Neuronal stem cell (in vitro differentiated cells): ENCODE data around the gene KRT5.

Experiments used
- DNase-seq: peaks from one replicate; pipeline ENCODE4 v3.0.0-alpha.2; 2013; ENCODE audit warnings: low spot score
- H2AFZ ChIP-seq: one replicate; pipeline ENCODE4 v1.6.1; 2013; ENCODE audit warnings: mild to moderate bottlenecking, low read length, inconsistent platforms
- H2AK5ac ChIP-seq: 2 replicates; pipeline ENCODE4 v1.6.1; 2013; ENCODE audit warnings: low read depth, mild to moderate bottlenecking, inconsistent platforms, low read length, moderate library complexity, mixed read lengths
- H2BK120ac ChIP-seq: 2 replicates; pipeline ENCODE4 v1.6.1; 2013; ENCODE audit warnings: low read depth, mild to moderate bottlenecking, inconsistent platforms, low read length, moderate library complexity, mixed read lengths
- H2BK12ac ChIP-seq: one replicate; pipeline ENCODE4 v1.6.1; 2013; ENCODE audit warnings: low read length, inconsistent platforms
- H2BK15ac ChIP-seq: 2 replicates; pipeline ENCODE4 v1.6.1; 2013; ENCODE audit warnings: mild to moderate bottlenecking, low read length, inconsistent platforms, mixed read lengths
- H2BK5ac ChIP-seq: one replicate; pipeline ENCODE4 v1.6.1; 2013; ENCODE audit warnings: inconsistent platforms, mild to moderate bottlenecking, low read length, moderate library complexity
- H3K14ac ChIP-seq: one replicate; pipeline ENCODE4 v1.6.1; 2013; ENCODE audit warnings: low read length, inconsistent platforms
- H3K18ac ChIP-seq: 2 replicates; pipeline ENCODE4 v1.6.1; 2013; ENCODE audit warnings: low read length, inconsistent platforms
- H3K23ac ChIP-seq: 2 replicates; pipeline ENCODE4 v1.6.1; 2013; ENCODE audit warnings: low read depth, mild to moderate bottlenecking, mixed read lengths, low read length, inconsistent platforms; ENCODE audit not compliant: poor library complexity
- H3K27ac ChIP-seq: replicated peaks from 3 replicates; pipeline ENCODE4 v1.5.1; 2013; ENCODE audit warnings: low read length, inconsistent platforms
- H3K27me3 ChIP-seq, 3 experiments: 2 replicates each; pipeline ENCODE4 v1.6.1; 2013; ENCODE audit warnings: low read length in 3 of 3, mild to moderate bottlenecking in 2 of 3, inconsistent platforms in 1 of 3, low read depth in 1 of 3, mixed read lengths in 1 of 3, moderate library complexity in 1 of 3; ENCODE audit not compliant: control insufficient read depth in 3 of 3, insufficient read depth in 3 of 3
- H3K36me3 ChIP-seq, 2 donors: replicated peaks in 1 of 2; 2 replicates each; pipeline ENCODE4 v1.6.1; 2013; ENCODE audit warnings: low read length in 2 of 2; ENCODE audit not compliant: control insufficient read depth in 2 of 2, insufficient read depth in 2 of 2
- H3K4ac ChIP-seq: 2 replicates; pipeline ENCODE4 v1.6.1; 2013; ENCODE audit warnings: inconsistent platforms, mild to moderate bottlenecking, low read length, moderate library complexity
- H3K4me1 ChIP-seq, 2 donors: 1 replicate in 1 of 2; 2 replicates in 1 of 2; pipeline ENCODE4 v1.6.1; 2013; ENCODE audit warnings: low read length in 2 of 2, low read depth in 1 of 2; ENCODE audit not compliant: control insufficient read depth in 2 of 2, insufficient read depth in 1 of 2
- H3K4me2 ChIP-seq: one replicate; pipeline ENCODE4 v1.6.1; 2013; ENCODE audit warnings: mild to moderate bottlenecking, low read length, inconsistent platforms; ENCODE audit not compliant: insufficient read depth, poor library complexity, severe bottlenecking
- H3K4me3 ChIP-seq, 2 donors: 2 replicates each; pipeline ENCODE4 v1.5.1; 2013; ENCODE audit warnings: low read length in 2 of 2, mild to moderate bottlenecking in 2 of 2, inconsistent platforms in 1 of 2, moderate library complexity in 1 of 2
- H3K79me1 ChIP-seq: one replicate; pipeline ENCODE4 v1.6.1; 2013; ENCODE audit warnings: low read depth, mild to moderate bottlenecking, inconsistent platforms, low read length, moderate library complexity
- H3K9ac ChIP-seq: one replicate; pipeline ENCODE4 v1.6.1; 2013; ENCODE audit warnings: mild to moderate bottlenecking, low read depth, low read length, inconsistent platforms; ENCODE audit not compliant: poor library complexity
- H3K9me3 ChIP-seq, 2 donors: replicated peaks in 1 of 2; 2 replicates each; pipeline versions ENCODE3 to v1.6.1; 2013; ENCODE audit warnings: low read length in 2 of 2, mild to moderate bottlenecking in 2 of 2, inconsistent platforms in 1 of 2, low read depth in 1 of 2, mixed read lengths in 1 of 2, moderate library complexity in 1 of 2; ENCODE audit not compliant: control insufficient read depth in 2 of 2, insufficient read depth in 1 of 2
- H4K8ac ChIP-seq: one replicate; pipeline ENCODE4 v1.6.1; 2013; ENCODE audit warnings: low read depth, mild to moderate bottlenecking, inconsistent platforms, low read length, moderate library complexity
- H4K91ac ChIP-seq: one replicate; pipeline ENCODE4 v1.6.1; 2013; ENCODE audit warnings: low read length, low read depth, mild to moderate bottlenecking, inconsistent platforms; ENCODE audit not compliant: poor library complexity
- WGBS, 2 donors: extraction: QIAGEN DNeasy Blood & Tissue Kit; methylation state at CpG; one replicate each; pipeline ENCODE4 v1.1.7; 2013; ENCODE audit warnings: missing lambda C conversion rate in 2 of 2, mixed read lengths in 1 of 2; ENCODE audit not compliant: insufficient read length in 2 of 2, insufficient replicate concordance in 1 of 2; ENCODE audit errors: extremely low coverage in 2 of 2; 5-methylcytosine and 5-hydroxymethylcytosine counted together

The KRT5 gene

GRCh38 chr12:52524241-52524897, 4.2 kb upstream of the KRT5 start:
- no peak for DNase-seq
- H3K14ac ChIP-seq: no peak overlapping the region
- H3K4me2 ChIP-seq: no peak overlapping the region
- H2BK12ac ChIP-seq: no peak overlapping the region
- H3K9me3 ChIP-seq: no peaks in the 10 kb centered on the region
- H2BK15ac ChIP-seq: no peak overlapping the region
- peak overlapping the region; percentile 24 for H3K18ac ChIP-seq
- no peak overlapping the region for H3K9ac ChIP-seq
- H4K8ac ChIP-seq: no peak overlapping the region
- H4K91ac ChIP-seq: no peak overlapping the region
- H2BK5ac ChIP-seq: no peak overlapping the region
- H2BK120ac ChIP-seq: no peak overlapping the region
- H2AFZ ChIP-seq: no peak overlapping the region
- peaks cover 0 to 10% (median 0%) of the 10 kb centered on the region in 3 experiments for H3K27me3 ChIP-seq
- no peak overlapping the region for H2AK5ac ChIP-seq
- no peaks in the 10 kb centered on the region for H3K36me3 ChIP-seq
- H3K79me1 ChIP-seq: no peaks in the 10 kb centered on the region
- peaks cover 0 to 8% of the 10 kb centered on the region in 2 donors for H3K4me1 ChIP-seq
- WGBS, 2 donors: no CpG with 5 or more reads among the region's 6 CpGs
- H3K4ac ChIP-seq: no peak overlapping the region
- no peak overlapping the region for H3K23ac ChIP-seq
- H3K4me3 ChIP-seq: no peak overlapping the region
- H3K27ac ChIP-seq: no peak overlapping the region

- no peak overlapping the region for H3K27ac ChIP-seq
- H2AFZ ChIP-seq: no peak overlapping the region
- peaks cover 0 to 8% of the 10 kb centered on the region in 2 donors for H3K4me1 ChIP-seq
- H3K4me2 ChIP-seq: no peak overlapping the region
- no peak overlapping the region for H3K14ac ChIP-seq
- H3K36me3 ChIP-seq: no peaks in the 10 kb centered on the region
- H2BK12ac ChIP-seq: no peak overlapping the region
- H3K18ac ChIP-seq: no peak overlapping the region
- DNase-seq: no peak
- no peaks in the 10 kb centered on the region for H3K9me3 ChIP-seq
- no CpG with 5 or more reads among the region's 4 CpGs for WGBS, 2 donors
- no peak overlapping the region for H2AK5ac ChIP-seq
- no peak overlapping the region for H3K23ac ChIP-seq
- H3K9ac ChIP-seq: no peak overlapping the region
- H2BK5ac ChIP-seq: no peak overlapping the region
- H3K79me1 ChIP-seq: no peaks in the 10 kb centered on the region
- no peak overlapping the region for H2BK15ac ChIP-seq
- no peak overlapping the region for H3K4me3 ChIP-seq
- H3K4ac ChIP-seq: no peak overlapping the region
- H2BK120ac ChIP-seq: no peak overlapping the region
- H4K91ac ChIP-seq: no peak overlapping the region
- peaks cover 0 to 10% (median 0%) of the 10 kb centered on the region in 3 experiments for H3K27me3 ChIP-seq
- H4K8ac ChIP-seq: no peak overlapping the region
These were observed 3.6 kb upstream of the KRT5 start for GRCh38 chr12:52523824-52524223.

- H3K36me3 ChIP-seq: no peaks in the 10 kb centered on the region
- H3K14ac ChIP-seq: peak overlapping the region; percentile 91
- no peak for DNase-seq
- no peak overlapping the region for H2BK5ac ChIP-seq
- no peak overlapping the region for H4K91ac ChIP-seq
- H3K18ac ChIP-seq: peak overlapping the region; percentile 33
- H2BK120ac ChIP-seq: no peak overlapping the region
- H3K4me3 ChIP-seq: no peak overlapping the region
- no peak overlapping the region for H3K27ac ChIP-seq
- no peak overlapping the region for H3K9ac ChIP-seq
- no CpG with 5 or more reads among the region's 10 CpGs for WGBS, 2 donors
- no peak overlapping the region for H3K4me2 ChIP-seq
- H3K79me1 ChIP-seq: no peaks in the 10 kb centered on the region
- no peak overlapping the region for H2BK15ac ChIP-seq
- H2AFZ ChIP-seq: no peak overlapping the region
- peaks cover 0 to 8% of the 10 kb centered on the region in 2 donors for H3K4me1 ChIP-seq
- no peak overlapping the region for H3K23ac ChIP-seq
- no peak overlapping the region for H4K8ac ChIP-seq
- no peak overlapping the region for H2BK12ac ChIP-seq
- H3K27me3 ChIP-seq: peaks cover 0 to 10% (median 0%) of the 10 kb centered on the region in 3 experiments
- peak overlapping the region; percentile 33 for H2AK5ac ChIP-seq
- H3K4ac ChIP-seq: no peak overlapping the region
- H3K9me3 ChIP-seq: no peaks in the 10 kb centered on the region
These were observed 2.3 kb upstream of the KRT5 start for GRCh38 chr12:52522346-52523011.

DNA sequence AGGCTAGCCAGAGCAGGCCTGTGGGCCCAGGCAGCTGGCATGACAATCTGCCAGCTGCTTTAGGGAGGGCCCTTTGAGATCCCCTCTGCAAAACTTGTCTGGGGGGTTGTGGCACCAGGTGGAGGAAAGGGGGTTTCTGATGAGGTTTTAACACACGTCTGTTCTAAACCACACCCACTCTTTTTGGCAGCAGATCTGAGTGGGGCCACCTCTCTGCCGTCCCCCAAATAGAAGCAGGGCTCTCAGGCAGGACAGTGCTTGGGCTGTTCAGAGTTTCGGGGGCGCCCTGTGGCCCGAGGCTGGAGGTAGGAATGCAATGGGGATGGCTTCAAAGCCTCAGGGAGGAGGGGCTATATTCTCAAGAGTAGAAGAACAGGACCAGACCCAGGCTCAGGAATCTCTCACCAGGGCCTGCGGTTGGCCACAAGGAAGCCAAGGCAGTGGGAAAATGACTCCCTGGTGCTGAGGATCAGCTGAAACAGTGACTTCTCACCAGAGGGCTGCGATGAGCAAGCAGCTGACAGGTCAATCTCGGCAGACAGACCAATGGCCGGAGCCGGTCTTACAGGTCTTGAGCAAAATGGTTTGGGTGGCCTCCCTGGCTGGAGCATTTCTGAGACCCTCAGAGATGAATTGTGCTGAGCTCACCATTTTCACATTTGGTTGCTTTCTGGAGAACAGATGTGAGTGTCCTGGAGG, 1.5 kb upstream of the KRT5 start:
- Histone ChIP-seq H2AFZ (no peak overlapping the region), H3K9me3 (no peaks in the 10 kb centered on the region), H3K18ac (no peak overlapping the region), H3K4me3 (no peak overlapping the region), H2BK12ac (no peak overlapping the region), H2BK15ac (no peak overlapping the region), H4K8ac (no peak overlapping the region), H2BK5ac (no peak overlapping the region), H3K4ac (no peak overlapping the region), H3K79me1 (no peaks in the 10 kb centered on the region), H3K27me3 (peaks cover 0 to 10% (median 0%) of the 10 kb centered on the region in 3 experiments), H3K14ac (no peak overlapping the region), H3K27ac (no peak overlapping the region), H4K91ac (no peak overlapping the region), H2BK120ac (no peak overlapping the region), H2AK5ac (no peak overlapping the region), H3K4me2 (no peak overlapping the region), H3K9ac (no peak overlapping the region), H3K36me3 (no peaks in the 10 kb centered on the region), H3K4me1 (peaks cover 0 to 8% of the 10 kb centered on the region in 2 donors), H3K23ac (no peak overlapping the region)
- DNase-seq: no peak
- no CpG with 5 or more reads among the region's 10 CpGs for WGBS, 2 donors
